Neural cell (in vitro differentiated cells): ENCODE data around the gene COL18A1. TPM values are rescaled to one million over a fixed set of nuclear protein-coding genes. Genes with fewer than 3 reads are reported as not detected.

Experiments used
- H2AFZ ChIP-seq: fragments of 200-600, 300-800 bp; sonication (generic), shearing (Covaris generic); 2 replicates; pipeline ENCODE4 v1.6.0; 2014; ENCODE audit warnings: low read depth, mild to moderate bottlenecking, antibody characterized with exemption, low read length, moderate library complexity
- H3F3A ChIP-seq: fragments of 200-600 bp; shearing (Covaris generic); 2 replicates; pipeline ENCODE4 v1.6.1; 2016; ENCODE audit warnings: mild to moderate bottlenecking, moderate library complexity, mixed read lengths, antibody characterized with exemption, low read length; ENCODE audit not compliant: insufficient read depth, poor library complexity, severe bottlenecking
- H3K27ac ChIP-seq: fragments of 200-600, 300-800 bp; sonication (generic), shearing (Covaris generic); 2 replicates; pipeline ENCODE4 v1.5.1; 2014; ENCODE audit warnings: mild to moderate bottlenecking, low read length, moderate library complexity
- H3K27me3 ChIP-seq: fragments of 300-800, 200-600 bp; sonication (generic), shearing (Covaris generic); 2 replicates; pipeline ENCODE4 v1.6.0; 2014; ENCODE audit warnings: mild to moderate bottlenecking, low read depth, low read length, moderate library complexity; ENCODE audit not compliant: insufficient read depth
- H3K36me3 ChIP-seq: fragments of 300-800, 200-600 bp; sonication (generic), shearing (Covaris generic); 2 replicates; pipeline ENCODE4 v1.5.1; 2014; ENCODE audit warnings: mild to moderate bottlenecking, antibody characterized with exemption, low read length, moderate library complexity; ENCODE audit not compliant: insufficient read depth
- H3K4me2 ChIP-seq: fragments of 300-800, 200-600 bp; sonication (generic), shearing (Covaris generic); 2 replicates; pipeline ENCODE4 v1.6.0; 2014; ENCODE audit warnings: mild to moderate bottlenecking, low read length
- H3K4me3 ChIP-seq: fragments of 300-800, 200-600 bp; sonication (generic), shearing (Covaris generic); 2 replicates; pipeline ENCODE4 v1.5.1; 2014; ENCODE audit warnings: mild to moderate bottlenecking, low read length, moderate library complexity
- H3K79me2 ChIP-seq: fragments of 200-600 bp; shearing (Covaris generic); replicated peaks from 2 replicates; pipeline ENCODE4 v1.6.0; 2014; ENCODE audit warnings: mild to moderate bottlenecking, low read length, moderate library complexity; ENCODE audit not compliant: insufficient read depth
- H3K9ac ChIP-seq: fragments of 300-800, 200-600 bp; sonication (generic), shearing (Covaris generic); 2 replicates; pipeline ENCODE4 v1.6.1; 2016; ENCODE audit warnings: mild to moderate bottlenecking, low read length, mixed read lengths
- H3K9me2 ChIP-seq: fragments of 200-600 bp; shearing (Covaris generic); 2 replicates; pipeline ENCODE4 v1.6.1; 2016; ENCODE audit warnings: mild to moderate bottlenecking, low read length, mixed read lengths; ENCODE audit not compliant: insufficient read depth
- H3K9me3 ChIP-seq: fragments of 200-600, 300-800 bp; sonication (generic), shearing (Covaris generic); 2 replicates; pipeline ENCODE4 v1.6.1; 2016; ENCODE audit warnings: mild to moderate bottlenecking, mixed run types, low read length, moderate library complexity, mixed read lengths
- H4K20me1 ChIP-seq: fragments of 200-600 bp; shearing (Covaris generic); 2 replicates; pipeline ENCODE4 v1.6.1; 2016; ENCODE audit warnings: mild to moderate bottlenecking, mixed run types; ENCODE audit not compliant: insufficient read depth
- CTCF ChIP-seq: fragments of 450-650 bp; IDR thresholded peaks from 2 replicates; pipeline ENCODE4 v1.5.1; 2014; ENCODE audit warnings: antibody characterized with exemption, mild to moderate bottlenecking, moderate library complexity; ENCODE audit not compliant: poor library complexity, severe bottlenecking
- EP300 ChIP-seq: fragments of 450-650 bp; conservative IDR thresholded peaks from 2 replicates; pipeline ENCODE4 v1.6.1; 2014; ENCODE audit warnings: antibody characterized with exemption, mild to moderate bottlenecking, moderate library complexity; ENCODE audit not compliant: poor library complexity, severe bottlenecking
- EZH2 ChIP-seq: fragments of 200-600, 300-800 bp; shearing (Covaris generic), sonication (generic); IDR thresholded peaks from 2 replicates; pipeline ENCODE4 v1.6.1; 2014; ENCODE audit warnings: antibody characterized with exemption, low read length, borderline replicate concordance, mild to moderate bottlenecking; ENCODE audit not compliant: insufficient read depth, poor library complexity, severe bottlenecking
- MXI1 ChIP-seq: fragments of 450-650 bp; conservative IDR thresholded peaks from 2 replicates; pipeline ENCODE4 v1.6.1; 2014; ENCODE audit warnings: antibody characterized with exemption, mild to moderate bottlenecking; ENCODE audit not compliant: poor library complexity, severe bottlenecking
- POLR2AphosphoS5 ChIP-seq: IDR thresholded peaks from 2 replicates; pipeline ENCODE4 v1.6.1; 2012
- RAD21 ChIP-seq: fragments of 450-650 bp; conservative IDR thresholded peaks from 2 replicates; pipeline ENCODE4 v1.6.1; 2014; ENCODE audit warnings: antibody characterized with exemption, mild to moderate bottlenecking, moderate library complexity
- REST ChIP-seq: IDR thresholded peaks from 2 replicates; pipeline ENCODE4 v1.6.1; 2012; ENCODE audit warnings: borderline replicate concordance
- SMC3 ChIP-seq: fragments of 450-650 bp; conservative IDR thresholded peaks from 2 replicates; pipeline ENCODE4 v1.6.1; 2014; ENCODE audit warnings: antibody characterized with exemption, mild to moderate bottlenecking, moderate library complexity; ENCODE audit not compliant: poor library complexity
- polyA plus RNA-seq: library from polyadenylated mRNA; depleted of rRNA; stranded (reverse); fragments of >200 nt; gene quantifications from 2 replicates; pipeline ENCODE4 v1.2.3, GENCODE V29; 2014

COL18A1 gene
- polyA plus RNA-seq, 1 donor from 2014 or later, result 2.5 TPM

DNA sequence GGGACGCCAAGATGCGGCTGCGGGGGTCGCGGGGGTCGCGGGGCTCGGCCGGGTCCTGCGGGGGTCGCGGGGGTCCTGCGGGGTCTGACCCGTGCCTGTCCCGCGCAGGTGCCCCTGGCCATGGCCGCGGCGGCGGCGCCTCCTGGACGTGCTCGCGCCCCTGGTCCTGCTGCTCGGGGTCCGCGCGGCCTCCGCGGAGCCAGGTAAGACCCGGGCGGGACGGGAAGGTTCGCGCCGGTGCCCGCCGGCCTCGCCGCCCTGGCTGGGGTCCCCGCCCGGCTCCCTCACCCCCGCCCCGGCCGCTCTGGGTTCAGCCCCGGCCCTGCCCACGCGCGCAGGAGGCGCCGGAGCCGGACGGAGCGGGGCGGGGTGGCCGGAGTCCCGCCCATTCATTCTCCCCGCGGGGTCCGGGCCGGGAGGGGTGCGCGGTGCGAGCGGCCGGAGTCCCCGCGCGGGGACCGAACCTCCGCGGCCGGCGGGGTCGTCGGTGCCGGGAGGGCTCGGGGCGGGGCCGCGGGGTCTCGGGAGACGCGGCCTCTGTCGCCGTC is 380 bp downstream of the COL18A1 start (continued):
- TF ChIP-seq CTCF, result no peak

- Histone ChIP-seq H3K4me2 (no peak overlapping the region), H3K27ac (no peak overlapping the region), H2AFZ (no peak overlapping the region), H4K20me1 (no peaks in the 10 kb centered on the region), H3K27me3 (peaks cover 45% of the 10 kb centered on the region), H3K9me2 (no peaks in the 10 kb centered on the region), H3K4me3 (peak overlapping the region; percentile 31), H3F3A (no peaks in the 10 kb centered on the region), H3K9ac (no peak overlapping the region), H3K9me3 (no peaks in the 10 kb centered on the region), H3K36me3 (no peaks in the 10 kb centered on the region), H3K79me2 (no peaks in the 10 kb centered on the region)
- TF ChIP-seq MXI1 (no peak), RAD21 (no peak), SMC3 (no peak), EP300 (no peak), POLR2AphosphoS5 (no peak), EZH2 (no peak), CTCF (no peak), REST (no peak)
Measured at GRCh38 chr21:45405819-45406762, 1.1 kb downstream of the COL18A1 start.
